IMR-90 (cell line): ENCODE data around the gene RGS17. TPM values are rescaled to one million over a fixed set of nuclear protein-coding genes. Genes with fewer than 3 reads are reported as not detected.

Experiments used
- ATAC-seq: fragments of 200-7000 bp; cut with Tn5 transposase; 2 replicates; pipeline ENCODE4 v1.9.1; 2020; ENCODE audit warnings: low read depth, mild to moderate bottlenecking, moderate library complexity
- BruUV-seq: library from RNA; stranded (reverse); fragments of 400-500 nt; replicated peaks from 2 replicates; lab custom pipeline; 2021; lab: Mats Ljungman, UMichigan
- CTCF ChIA-PET: fragments of 300-600 bp; formaldehyde crosslinking; extraction: SDS; loops from one replicate; lab custom pipeline; 2021; ENCODE audit warnings: antibody characterized with exemption; lab: Yijun Ruan, JAX
- POLR2A ChIA-PET: fragments of 300-600 bp; sonication (Branson Sonifier 250); formaldehyde crosslinking; loops from one replicate; lab custom pipeline; 2022; ENCODE audit warnings: antibody characterized with exemption; ENCODE audit not compliant: unreplicated experiment; lab: Charles Lee
- DNase-seq: peaks from one replicate; pipeline ENCODE4 v3.0.0; 2013
- H2AFZ ChIP-seq: replicated peaks from 2 replicates; pipeline ENCODE3; 2013; ENCODE audit warnings: low read length, mild to moderate bottlenecking; ENCODE audit not compliant: poor library complexity
- H2AK5ac ChIP-seq: 2 replicates; pipeline ENCODE4 v1.6.1; 2013; ENCODE audit warnings: low read depth, low read length, inconsistent platforms
- H2AK9ac ChIP-seq: replicated peaks from 2 replicates; pipeline ENCODE3; 2013; ENCODE audit warnings: mild to moderate bottlenecking, low read depth, low read length, moderate library complexity; ENCODE audit not compliant: poor library complexity
- H2BK120ac ChIP-seq: 2 replicates; pipeline ENCODE4 v1.6.1; 2013; ENCODE audit warnings: low read depth, low read length, inconsistent platforms
- H2BK15ac ChIP-seq: 3 replicates; pipeline ENCODE4 v1.6.1; 2013; ENCODE audit warnings: low read depth, low read length, inconsistent platforms
- H2BK20ac ChIP-seq: 2 replicates; pipeline ENCODE4 v1.6.1; 2013; ENCODE audit warnings: low read depth, mild to moderate bottlenecking, inconsistent platforms, low read length, moderate library complexity
- H2BK5ac ChIP-seq: 2 replicates; pipeline ENCODE4 v1.6.1; 2013; ENCODE audit warnings: mild to moderate bottlenecking, low read depth, low read length, inconsistent platforms; ENCODE audit not compliant: poor library complexity, severe bottlenecking
- H3K14ac ChIP-seq: replicated peaks from 2 replicates; pipeline ENCODE4 v1.6.1; 2013; ENCODE audit warnings: low read depth, low read length, inconsistent platforms
- H3K18ac ChIP-seq: 2 replicates; pipeline ENCODE4 v1.6.1; 2013; ENCODE audit warnings: low read depth, low read length, control low read depth
- H3K23ac ChIP-seq: 2 replicates; pipeline ENCODE4 v1.6.1; 2013; ENCODE audit warnings: low read depth, low read length, inconsistent platforms
- H3K27ac ChIP-seq: 2 replicates; pipeline ENCODE4 v1.5.1; 2013; ENCODE audit warnings: mild to moderate bottlenecking, control low read depth, low read length; ENCODE audit not compliant: insufficient read depth
- H3K27me3 ChIP-seq: 2 replicates; pipeline ENCODE4 v1.6.1; 2013; ENCODE audit warnings: low read length; ENCODE audit not compliant: control insufficient read depth, insufficient read depth
- H3K36me3 ChIP-seq: 2 replicates; pipeline ENCODE4 v1.6.1; 2013; ENCODE audit warnings: low read length, mixed read lengths; ENCODE audit not compliant: control insufficient read depth, insufficient read depth
- H3K4ac ChIP-seq: 2 replicates; pipeline ENCODE4 v1.6.1; 2013; ENCODE audit warnings: low read depth, low read length, inconsistent platforms
- H3K4me1 ChIP-seq: 2 replicates; pipeline ENCODE4 v1.6.1; 2013; ENCODE audit warnings: low read length, mixed read lengths; ENCODE audit not compliant: control insufficient read depth, insufficient read depth
- H3K4me2 ChIP-seq: 2 replicates; pipeline ENCODE4 v1.6.1; 2013; ENCODE audit warnings: low read depth, mild to moderate bottlenecking, control low read depth, low read length, moderate library complexity
- H3K4me3 ChIP-seq: 2 replicates; pipeline ENCODE4 v1.5.1; 2013; ENCODE audit warnings: low read depth, mild to moderate bottlenecking, control low read depth, low read length, moderate library complexity; ENCODE audit not compliant: insufficient read depth
- H3K56ac ChIP-seq: 2 replicates; pipeline ENCODE4 v1.6.1; 2013; ENCODE audit warnings: low read length, inconsistent platforms; ENCODE audit not compliant: insufficient read depth; ENCODE audit errors: extremely low read depth
- H3K79me1 ChIP-seq, 2 experiments: 2 replicates each; pipeline ENCODE4 v1.6.1; 2013; ENCODE audit warnings: low read length in 2 of 2, inconsistent platforms in 1 of 2, low read depth in 1 of 2
- H3K9ac ChIP-seq: 2 replicates; pipeline ENCODE4 v1.6.1; 2013; ENCODE audit warnings: low read depth, low read length, control low read depth
- H3K9me1 ChIP-seq: 2 replicates; pipeline ENCODE4 v1.6.1; 2013; ENCODE audit warnings: low read length, inconsistent platforms; ENCODE audit not compliant: insufficient read depth
- H3K9me3 ChIP-seq: 2 replicates; pipeline ENCODE4 v1.6.1; 2013; ENCODE audit warnings: low read length; ENCODE audit not compliant: control insufficient read depth, insufficient read depth
- H4K20me1 ChIP-seq: 2 replicates; pipeline ENCODE4 v1.6.1; 2013; ENCODE audit warnings: low read length, inconsistent platforms; ENCODE audit not compliant: insufficient read depth
- H4K5ac ChIP-seq: 2 replicates; pipeline ENCODE4 v1.6.1; 2013; ENCODE audit warnings: mild to moderate bottlenecking, low read depth, low read length, control low read depth
- H4K8ac ChIP-seq, 2 experiments: 2 replicates each; pipeline ENCODE4 v1.6.1; 2013; ENCODE audit warnings: low read depth in 2 of 2, low read length in 2 of 2, control low read depth in 1 of 2, inconsistent platforms in 1 of 2
- H4K91ac ChIP-seq: 2 replicates; pipeline ENCODE4 v1.6.1; 2013; ENCODE audit warnings: low read depth, low read length, inconsistent platforms; ENCODE audit not compliant: insufficient read depth
- FOS ChIP-seq: fragments of 150-350 bp; IDR thresholded peaks from 2 replicates; pipeline ENCODE4 v1.6.1; 2016; ENCODE audit warnings: low read depth, low read length
- dilution Hi-C: fragments of 300-500 bp; cut with HindIII; formaldehyde crosslinking; loops from one replicate; pipeline ENCODE4 v1.14.3; 2018; ENCODE audit warnings: low sequenced_read_pairs; ENCODE audit not compliant: unreplicated experiment
- in situ Hi-C: fragments of 300-500 bp; cut with MboI; formaldehyde crosslinking; loops from 3 replicates; pipeline ENCODE4 v1.14.3; 2019; ENCODE audit warnings: low sequenced_read_pairs, inconsistent platforms, mixed read lengths
- intact Hi-C: fragments of 100-400 bp; cut with micrococcal nuclease; formaldehyde crosslinking; loops from 2 replicates; pipeline ENCODE4 v1.10.0; 2022
- polyA plus RNA-seq, 3 experiments: library from polyadenylated mRNA; depleted of rRNA; stranded (reverse); fragments of >200 nt; gene quantifications; 2 replicates each; pipeline ENCODE4 v1.2.3, GENCODE V29; 2012; ENCODE audit warnings: low replicate concordance in 1 of 3
- total RNA-seq: library from RNA; depleted of rRNA; stranded (reverse); fragments of >200 nt; gene quantifications from 2 replicates; pipeline ENCODE4 v1.2.3, GENCODE V29; 2012

Gene RGS17
- total and polyA plus RNA-seq, 2 of the 4 experiments (the other 2 are of a cell fraction) = 0.75 to 1.4 TPM

DNA sequence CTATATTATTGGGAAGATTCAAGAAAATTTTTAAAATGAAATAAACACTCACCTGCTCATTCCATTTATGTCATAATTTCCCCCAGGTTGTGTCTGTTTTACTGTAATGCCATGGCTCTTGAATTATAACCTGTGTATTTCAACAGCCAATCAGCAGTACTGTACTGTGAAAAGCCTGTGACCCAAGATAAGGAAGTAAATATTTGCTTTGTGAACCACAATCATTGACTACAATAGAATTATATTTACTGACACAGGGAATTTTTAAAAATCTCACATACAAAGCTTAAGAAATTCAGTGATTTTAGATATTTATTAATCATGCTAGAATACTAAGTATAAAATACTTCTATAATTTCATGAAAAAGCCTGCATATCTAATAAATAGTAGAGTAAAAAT, 6.0 kb downstream of the RGS17 start:
- Histone ChIP-seq H2BK5ac (no peak overlapping the region), H2BK20ac (no peak overlapping the region), H4K91ac (no peak overlapping the region), H3K4me3 (no peak overlapping the region), H3K9me3 (no peaks in the 10 kb centered on the region), H3K27me3 (peaks cover 2% of the 10 kb centered on the region; the same call in 1 of the 2 replicates), H3K23ac (no peak overlapping the region), H2AK5ac (no peak overlapping the region), H3K14ac (no peak overlapping the region), H2BK15ac (no peak overlapping the region), H3K4ac (no peak overlapping the region), H3K9ac (no peak overlapping the region), H2BK120ac (no peak overlapping the region), H2AK9ac (no peak overlapping the region), H3K79me1 (peaks cover 1 to 3% of the 10 kb centered on the region in 2 experiments; a peak in 1 of 4 replicates), H3K56ac (no peak overlapping the region), H4K5ac (no peak overlapping the region), H4K8ac (no peak overlapping the region), H2AFZ (no peak overlapping the region), H3K9me1 (no peaks in the 10 kb centered on the region), H3K36me3 (no peaks in the 10 kb centered on the region), H3K4me2 (no peak overlapping the region), H3K4me1 (no peaks in the 10 kb centered on the region), H4K20me1 (no peaks in the 10 kb centered on the region), H3K18ac (no peak overlapping the region), H3K27ac (no peak overlapping the region)
- ChIA-PET POLR2A (no interaction called here), CTCF (no interaction called here)
- intact Hi-C loops = loop anchor here (10.0 kb wide), 1 partner anchor 390 kb away; no protein-coding TSS in a partner anchor
- BruUV-seq = no TSS peak
- TF ChIP-seq FOS = no peak
- no peak for ATAC-seq
- in situ Hi-C loops = no loop called here
- DNase-seq = no peak
- dilution Hi-C loops = no loop called here
